Measurements from ENCODE around the gene PALM. TPM values are rescaled to one million over a fixed set of nuclear protein-coding genes. Genes with fewer than 3 reads are reported as not detected.
A peak's percentile ranks its signal among the peaks of the same experiment; 100 is the strongest.

Gene PALM
- total RNA-seq, 1 donor from 2014 or later: 60.0 TPM

GRCh38 chr19:670609-671075 lies 38.1 kb upstream of the PALM start:
- peaks cover 3% of the 10 kb centered on the region for H3K27me3 Mint-ChIP-seq (ENCODE audit: low read depth, unreplicated experiment)
- peaks cover 12% of the 10 kb centered on the region for H3K9me3 Mint-ChIP-seq (ENCODE audit: unreplicated experiment)
- H3K27ac Mint-ChIP-seq (ENCODE audit: unreplicated experiment): no peak overlapping the region
- H3K36me3 ChIP-seq (ENCODE audit: insufficient read depth, low read length): no peaks in the 10 kb centered on the region
- H3K4me2 ChIP-seq (ENCODE audit: low read length): no peak overlapping the region
- H3K27me3 ChIP-seq (ENCODE audit: insufficient read depth, low read length): no peaks in the 10 kb centered on the region
- no peaks in the 10 kb centered on the region for H3K79me2 ChIP-seq (ENCODE audit: insufficient read depth, low read length)
- peaks cover 3% of the 10 kb centered on the region for H3K4me1 Mint-ChIP-seq (ENCODE audit: low read depth, unreplicated experiment)
- peaks cover 3% of the 10 kb centered on the region for H3K9me3 ChIP-seq (ENCODE audit: insufficient read depth, low read depth, low read length)
- FAIRE-seq (no peak), DNase-seq (ENCODE audit: low read depth) (no peak)
- H3K4me3 ChIP-seq (ENCODE audit: insufficient read depth, low read depth, low read length): no peak overlapping the region
- H3K27ac ChIP-seq (ENCODE audit: low read depth, low read length): no peak overlapping the region
- H3K4me1 ChIP-seq (ENCODE audit: insufficient read depth, low read length): peaks cover 3% of the 10 kb centered on the region
- no peak overlapping the region for H3K4me3 Mint-ChIP-seq (ENCODE audit: unreplicated experiment)
- H3K36me3 Mint-ChIP-seq (ENCODE audit: low read depth, unreplicated experiment): peaks cover 11% of the 10 kb centered on the region
- no peak overlapping the region for H3K9ac ChIP-seq (ENCODE audit: low read length)
- TF ChIP-seq EZH2 (IDR thresholded peaks at IDR 0.05; ENCODE audit: insufficient read depth, low read length): no peak
- no peak for TF ChIP-seq CTCF (IDR thresholded peaks at IDR 0.05; ENCODE audit: insufficient read depth, low read depth, low read length)
- H4K20me1 ChIP-seq (ENCODE audit: insufficient read depth, low read length): no peaks in the 10 kb centered on the region
- H2AFZ ChIP-seq (ENCODE audit: low read depth, low read length): no peak overlapping the region

GRCh38 chr19:674282-675151 lies 34.2 kb upstream of the PALM start:
- Histone ChIP-seq H3K79me2 (ENCODE audit: insufficient read depth, low read length) (peaks cover 24% of the 10 kb centered on the region), H3K27me3 (ENCODE audit: insufficient read depth, low read length) (no peaks in the 10 kb centered on the region), H3K27ac (ENCODE audit: low read depth, low read length) (no peak overlapping the region), H3K9me3 (ENCODE audit: insufficient read depth, low read depth, low read length) (no peaks in the 10 kb centered on the region), H3K4me3 (ENCODE audit: insufficient read depth, low read depth, low read length) (no peak overlapping the region), H3K4me2 (ENCODE audit: low read length) (no peak overlapping the region), H3K36me3 (ENCODE audit: insufficient read depth, low read length) (no peaks in the 10 kb centered on the region), H3K9ac (ENCODE audit: low read length) (no peak overlapping the region), H2AFZ (ENCODE audit: low read depth, low read length) (no peak overlapping the region), H4K20me1 (ENCODE audit: insufficient read depth, low read length) (peaks cover 15% of the 10 kb centered on the region), H3K4me1 (ENCODE audit: insufficient read depth, low read length) (peaks cover 33% of the 10 kb centered on the region)
- H3K9me3 Mint-ChIP-seq (ENCODE audit: unreplicated experiment): peaks cover 2% of the 10 kb centered on the region
- TF ChIP-seq EZH2 (IDR thresholded peaks at IDR 0.05; ENCODE audit: insufficient read depth, low read length): no peak
- DNase-seq (ENCODE audit: low read depth): no peak
- FAIRE-seq: no peak
- no peak overlapping the region for H3K27ac Mint-ChIP-seq (ENCODE audit: unreplicated experiment)
- H3K4me3 Mint-ChIP-seq (ENCODE audit: unreplicated experiment): no peak overlapping the region
- peaks cover 3% of the 10 kb centered on the region for H3K27me3 Mint-ChIP-seq (ENCODE audit: low read depth, unreplicated experiment)
- peaks cover 9% of the 10 kb centered on the region for H3K4me1 Mint-ChIP-seq (ENCODE audit: low read depth, unreplicated experiment)
- H3K36me3 Mint-ChIP-seq (ENCODE audit: low read depth, unreplicated experiment): peaks cover 6% of the 10 kb centered on the region

GRCh38 chr19:676007-676338 lies 32.8 kb upstream of the PALM start:
- Histone ChIP-seq H2AFZ (ENCODE audit: low read depth, low read length) (no peak overlapping the region), H3K9me3 (ENCODE audit: insufficient read depth, low read depth, low read length) (no peaks in the 10 kb centered on the region), H3K27me3 (ENCODE audit: insufficient read depth, low read length) (no peaks in the 10 kb centered on the region), H3K79me2 (ENCODE audit: insufficient read depth, low read length) (peaks cover 26% of the 10 kb centered on the region), H3K4me2 (ENCODE audit: low read length) (peak overlapping the region; percentile 94), H3K4me3 (ENCODE audit: insufficient read depth, low read depth, low read length) (peak overlapping the region; percentile 44), H4K20me1 (ENCODE audit: insufficient read depth, low read length) (peaks cover 15% of the 10 kb centered on the region), H3K9ac (ENCODE audit: low read length) (peak overlapping the region; percentile 96), H3K27ac (ENCODE audit: low read depth, low read length) (no peak overlapping the region), H3K4me1 (ENCODE audit: insufficient read depth, low read length) (peaks cover 34% of the 10 kb centered on the region), H3K36me3 (ENCODE audit: insufficient read depth, low read length) (no peaks in the 10 kb centered on the region)
- Mint-ChIP-seq H3K4me1 (ENCODE audit: low read depth, unreplicated experiment) (peaks cover 9% of the 10 kb centered on the region), H3K27ac (ENCODE audit: unreplicated experiment) (peak overlapping the region; percentile 34), H3K27me3 (ENCODE audit: low read depth, unreplicated experiment) (peaks cover 3% of the 10 kb centered on the region), H3K36me3 (ENCODE audit: low read depth, unreplicated experiment) (peaks cover 6% of the 10 kb centered on the region), H3K4me3 (ENCODE audit: unreplicated experiment) (peak overlapping the region; percentile 74), H3K9me3 (ENCODE audit: unreplicated experiment) (no peaks in the 10 kb centered on the region)
- no peak for DNase-seq (ENCODE audit: low read depth)
- no peak for TF ChIP-seq EZH2 (IDR thresholded peaks at IDR 0.05; ENCODE audit: insufficient read depth, low read length)
- no peak for TF ChIP-seq CTCF (IDR thresholded peaks at IDR 0.05; ENCODE audit: insufficient read depth, low read depth, low read length)
- no peak for FAIRE-seq
